Upper lobe of right lung (tissue), 1 donor: Measurements from ENCODE around the gene MAMSTR. TPM values are rescaled to one million over a fixed set of nuclear protein-coding genes. Genes with fewer than 3 reads are reported as not detected.

Experiments used
- ATAC-seq: fragments of 200-7000 bp; cut with Tn5 transposase; one replicate; pipeline ENCODE4 v1.9.1; 2020; ENCODE audit warnings: mild to moderate bottlenecking, moderate library complexity
- DNase-seq: peaks from one replicate; pipeline ENCODE4 v3.0.0-alpha.2; 2020
- H3K27ac ChIP-seq: fragments of 200-600 bp; one replicate; pipeline ENCODE4 v1.8.0; 2022
- H3K27me3 ChIP-seq: fragments of 200-600 bp; one replicate; pipeline ENCODE4 v1.8.0; 2022; ENCODE audit warnings: mild to moderate bottlenecking
- H3K36me3 ChIP-seq: fragments of 200-600 bp; one replicate; pipeline ENCODE4 v1.8.0; 2022
- H3K4me1 ChIP-seq: fragments of 200-600 bp; one replicate; pipeline ENCODE4 v1.8.0; 2022
- H3K4me3 ChIP-seq: fragments of 200-600 bp; one replicate; pipeline ENCODE4 v1.8.0; 2022; ENCODE audit warnings: mild to moderate bottlenecking
- H3K9me3 ChIP-seq: fragments of 200-600 bp; one replicate; pipeline ENCODE4 v1.8.0; 2022
- CTCF ChIP-seq: fragments of 200-600 bp; IDR thresholded peaks from one replicate; pipeline ENCODE4 v1.8.0; 2022; ENCODE audit warnings: antibody characterized with exemption
- intact Hi-C: fragments of 100-400 bp; cut with DNase I; formaldehyde crosslinking; loops from one replicate; pipeline ENCODE4 v1.11.0; 2022
- total RNA-seq: library from RNA; stranded (reverse); fragmentation: NEBNext Ultra II Directional; extraction: Animal tissue kit (Norgen Biotek cat#: 25700); gene quantifications from one replicate; pipeline ENCODE4 v1.2.1, GENCODE V29; 2021
- donor health status: DM: no; HTN: yes; CAD: no; lungs with severe emphysema.

Gene MAMSTR
- total RNA-seq, 1 donor from 2014 or later, result 1.2 TPM

DNA sequence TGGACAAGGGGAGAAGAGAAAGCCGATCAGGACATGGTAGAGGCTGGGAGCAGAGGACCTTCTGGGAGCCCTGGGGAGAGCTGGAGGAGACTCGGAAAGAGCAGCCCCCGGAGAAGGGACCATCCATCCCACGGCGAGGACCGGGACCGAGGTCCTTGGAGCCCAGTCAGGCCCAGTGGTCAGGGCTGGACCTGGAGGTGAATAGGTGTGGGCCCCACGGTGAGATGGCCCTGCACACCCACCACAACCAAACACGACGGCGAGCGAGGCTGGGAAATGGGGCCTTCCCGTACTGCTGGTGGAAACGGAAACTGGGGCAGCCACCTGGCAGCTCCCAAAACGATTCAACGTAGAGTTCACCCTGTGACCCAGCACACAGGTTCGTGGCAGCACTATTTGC, 43.0 kb downstream of the MAMSTR start:
- TF ChIP-seq CTCF, result no peak
- intact Hi-C loops, result no loop called here
- no peak for DNase-seq

DNA sequence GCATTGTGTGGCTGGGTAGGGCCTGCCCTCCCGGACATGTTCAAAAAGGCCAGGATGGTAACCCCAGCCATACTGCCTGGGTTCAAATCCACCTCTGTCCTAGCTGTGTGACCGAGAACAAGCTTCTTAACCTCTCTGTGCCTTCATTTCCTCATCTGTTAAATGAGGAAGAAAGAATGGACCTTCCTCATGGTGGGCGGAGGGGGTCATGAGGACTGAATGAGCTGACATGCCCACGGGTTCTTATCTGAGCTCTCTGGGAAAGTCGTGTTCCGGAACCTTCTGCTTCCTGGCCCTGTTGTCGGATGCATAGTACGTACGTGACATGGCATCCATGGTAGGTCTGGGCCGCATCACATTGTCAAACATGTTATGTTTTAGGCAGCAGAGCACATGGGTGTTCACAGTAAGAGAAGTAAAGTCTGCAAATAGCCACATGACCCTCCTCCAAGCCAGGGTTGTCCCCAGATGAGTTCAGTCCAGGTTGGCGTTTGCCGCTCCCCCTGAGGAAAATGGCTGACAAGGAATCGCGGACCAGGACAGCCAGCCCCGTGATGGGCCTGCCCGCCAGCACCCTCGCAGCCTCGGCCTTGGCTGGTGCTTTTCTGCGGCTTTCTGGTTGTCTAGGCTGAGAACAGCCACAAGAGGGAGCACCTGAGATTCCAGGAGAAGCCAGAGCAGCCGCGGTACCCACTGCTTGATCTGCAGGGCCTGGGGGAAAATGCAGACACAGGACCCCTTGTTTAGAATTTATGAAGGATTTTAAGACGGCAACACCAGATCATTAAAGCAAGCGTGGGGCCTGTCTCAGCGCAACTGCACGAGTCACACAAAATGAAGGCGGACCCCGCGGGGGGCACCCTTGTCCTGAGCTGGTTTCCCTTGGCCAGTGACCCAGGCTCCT, 44.4 kb downstream of the MAMSTR start:
- H3K9me3 ChIP-seq, result no peaks in the 10 kb centered on the region
- peak; percentile 87 for ATAC-seq
- H3K27ac ChIP-seq, result peak overlapping the region; percentile 61
- H3K4me1 ChIP-seq, result peaks cover 10% of the 10 kb centered on the region
- H3K36me3 ChIP-seq, result no peaks in the 10 kb centered on the region
- intact Hi-C loops, result no loop called here
- TF ChIP-seq CTCF, result peak; percentile 86
- H3K4me3 ChIP-seq, result no peak overlapping the region
- H3K27me3 ChIP-seq, result no peaks in the 10 kb centered on the region
- DNase-seq, result peak; percentile 83

More for the DNA sequence above, 43.0 kb downstream of the MAMSTR start:
- no peak overlapping the region for H3K4me3 ChIP-seq
- no peaks in the 10 kb centered on the region for H3K36me3 ChIP-seq
- peaks cover 10% of the 10 kb centered on the region for H3K4me1 ChIP-seq
- no peak overlapping the region for H3K27ac ChIP-seq
- ATAC-seq, result no peak
- no peaks in the 10 kb centered on the region for H3K9me3 ChIP-seq
- no peaks in the 10 kb centered on the region for H3K27me3 ChIP-seq

- DNase-seq (no peak), ATAC-seq (no peak)
Observed at GRCh38 chr19:48674216-48674809, 45.2 kb downstream of the MAMSTR start.

DNA sequence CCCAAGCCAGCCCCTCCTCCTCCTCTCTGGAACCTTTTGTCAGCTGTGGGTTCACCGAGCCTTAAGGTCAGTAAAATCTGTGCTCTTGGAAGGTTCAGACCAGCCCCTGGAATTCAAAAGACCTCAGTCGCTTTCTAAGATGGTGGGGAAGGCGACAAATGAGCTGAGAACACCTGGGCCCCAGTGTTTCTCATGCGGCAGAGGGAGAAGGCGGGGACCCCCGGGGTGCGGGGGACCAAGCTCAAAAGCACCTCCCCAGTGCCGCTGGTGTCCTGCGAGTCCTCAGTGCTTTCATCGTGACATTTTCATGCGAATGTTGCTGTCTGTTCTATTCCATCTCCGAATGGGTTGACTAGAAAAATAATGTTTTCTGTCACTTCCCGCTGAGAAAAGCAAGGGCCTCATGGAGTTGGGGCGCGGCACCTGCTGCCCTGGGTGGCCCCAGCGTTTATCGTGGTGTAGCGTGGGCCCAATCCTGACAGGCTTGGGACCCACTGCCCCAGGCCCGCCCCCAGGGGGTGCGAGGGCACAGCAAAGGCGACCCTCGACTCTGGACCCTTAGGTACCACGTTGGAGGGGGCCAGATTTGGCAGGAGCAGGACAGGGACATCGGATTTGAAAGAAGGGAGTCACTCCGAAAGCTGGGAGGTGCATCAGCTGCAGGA, 46.0 kb downstream of the MAMSTR start:
- peaks cover 10% of the 10 kb centered on the region for H3K4me1 ChIP-seq
- H3K27ac ChIP-seq, result no peak overlapping the region
- H3K9me3 ChIP-seq, result no peaks in the 10 kb centered on the region
- ATAC-seq, result no peak
- intact Hi-C loops, result no loop called here
- DNase-seq, result no peak
- no peak overlapping the region for H3K4me3 ChIP-seq
- no peaks in the 10 kb centered on the region for H3K36me3 ChIP-seq
- no peaks in the 10 kb centered on the region for H3K27me3 ChIP-seq
- no peak for TF ChIP-seq CTCF

More at GRCh38 chr19:48674216-48674809, 45.2 kb downstream of the MAMSTR start:
- Histone ChIP-seq H3K27ac (no peak overlapping the region), H3K27me3 (no peaks in the 10 kb centered on the region), H3K4me3 (no peak overlapping the region), H3K9me3 (no peaks in the 10 kb centered on the region), H3K4me1 (peaks cover 10% of the 10 kb centered on the region), H3K36me3 (no peaks in the 10 kb centered on the region)
- intact Hi-C loops, result no loop called here
- no peak for TF ChIP-seq CTCF

GRCh38 chr19:48672994-48673393, 46.5 kb downstream of the MAMSTR start, which contains the start of gene NTN5:
TSS of gene NTN5 (minus strand) at chr19:48673017. CDS start at chr19:48670986, 2,031 bp downstream.
- H3K4me1 ChIP-seq, result peaks cover 6% of the 10 kb centered on the region
- H3K9me3 ChIP-seq, result no peaks in the 10 kb centered on the region
- intact Hi-C loops, result no loop called here
- no peaks in the 10 kb centered on the region for H3K27me3 ChIP-seq
- H3K4me3 ChIP-seq, result no peak within 1 kb of the TSS
- no peak for ATAC-seq
- H3K36me3 ChIP-seq, result no peaks in the 10 kb centered on the region
- DNase-seq, result no peak
- no peak within 1 kb of the TSS for H3K27ac ChIP-seq
- no peak for TF ChIP-seq CTCF
